GM20000 (cell line): ENCODE results near the gene CIAO3.

Experiments used
- DNase-seq: peaks from one replicate; pipeline ENCODE4 v3.0.0; 2012; ENCODE audit warnings: low spot score
- CTCF ChIP-seq: IDR thresholded peaks from 2 replicates; pipeline ENCODE4 v1.5.1; 2012; ENCODE audit warnings: mild to moderate bottlenecking, control low read depth; ENCODE audit errors: extremely low read depth, missing control alignments

The CIAO3 gene

GRCh38 chr16:700684-701584, 39.9 kb downstream of the CIAO3 start:
- TF ChIP-seq CTCF, result no peak
- DNase-seq, result peak; percentile 77

- DNase-seq, result no peak
- no peak for TF ChIP-seq CTCF
Observed at GRCh38 chr16:698911-699671, 41.7 kb downstream of the CIAO3 start.

- no peak for TF ChIP-seq CTCF
- DNase-seq, result peak; percentile 89
Observed at GRCh38 chr16:695355-696089, 45.3 kb downstream of the CIAO3 start.

- DNase-seq, result no peak
- no peak for TF ChIP-seq CTCF
Observed at GRCh38 chr16:694863-695354, 45.9 kb downstream of the CIAO3 start.

GRCh38 chr16:694187-694862, 46.5 kb downstream of the CIAO3 start:
- DNase-seq, result no peak
- no peak for TF ChIP-seq CTCF

- DNase-seq, result no peak
- TF ChIP-seq CTCF, result no peak
Observed at GRCh38 chr16:693766-694165, 47.0 kb downstream of the CIAO3 start.
